HG03575 (cell line): ENCODE measurements around the gene LCP1.
A peak's percentile ranks its signal among the peaks of the same experiment; 100 is the strongest.
"Not testable (repeated sequence)": the region's sequence is repeated elsewhere in the genome, so short reads cannot be mapped to it uniquely, and the experiment has no call there.

Source experiments
- ATAC-seq: cut with Tn5 transposase; IDR thresholded peaks from one replicate; pipeline ENCODE4 v1.9.1; 2021; ENCODE audit not compliant: unreplicated experiment, insufficient number of reproducible peaks, low FRiP score; ENCODE audit errors: extremely low read depth

LCP1 gene, protein sequence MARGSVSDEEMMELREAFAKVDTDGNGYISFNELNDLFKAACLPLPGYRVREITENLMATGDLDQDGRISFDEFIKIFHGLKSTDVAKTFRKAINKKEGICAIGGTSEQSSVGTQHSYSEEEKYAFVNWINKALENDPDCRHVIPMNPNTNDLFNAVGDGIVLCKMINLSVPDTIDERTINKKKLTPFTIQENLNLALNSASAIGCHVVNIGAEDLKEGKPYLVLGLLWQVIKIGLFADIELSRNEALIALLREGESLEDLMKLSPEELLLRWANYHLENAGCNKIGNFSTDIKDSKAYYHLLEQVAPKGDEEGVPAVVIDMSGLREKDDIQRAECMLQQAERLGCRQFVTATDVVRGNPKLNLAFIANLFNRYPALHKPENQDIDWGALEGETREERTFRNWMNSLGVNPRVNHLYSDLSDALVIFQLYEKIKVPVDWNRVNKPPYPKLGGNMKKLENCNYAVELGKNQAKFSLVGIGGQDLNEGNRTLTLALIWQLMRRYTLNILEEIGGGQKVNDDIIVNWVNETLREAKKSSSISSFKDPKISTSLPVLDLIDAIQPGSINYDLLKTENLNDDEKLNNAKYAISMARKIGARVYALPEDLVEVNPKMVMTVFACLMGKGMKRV

DNA sequence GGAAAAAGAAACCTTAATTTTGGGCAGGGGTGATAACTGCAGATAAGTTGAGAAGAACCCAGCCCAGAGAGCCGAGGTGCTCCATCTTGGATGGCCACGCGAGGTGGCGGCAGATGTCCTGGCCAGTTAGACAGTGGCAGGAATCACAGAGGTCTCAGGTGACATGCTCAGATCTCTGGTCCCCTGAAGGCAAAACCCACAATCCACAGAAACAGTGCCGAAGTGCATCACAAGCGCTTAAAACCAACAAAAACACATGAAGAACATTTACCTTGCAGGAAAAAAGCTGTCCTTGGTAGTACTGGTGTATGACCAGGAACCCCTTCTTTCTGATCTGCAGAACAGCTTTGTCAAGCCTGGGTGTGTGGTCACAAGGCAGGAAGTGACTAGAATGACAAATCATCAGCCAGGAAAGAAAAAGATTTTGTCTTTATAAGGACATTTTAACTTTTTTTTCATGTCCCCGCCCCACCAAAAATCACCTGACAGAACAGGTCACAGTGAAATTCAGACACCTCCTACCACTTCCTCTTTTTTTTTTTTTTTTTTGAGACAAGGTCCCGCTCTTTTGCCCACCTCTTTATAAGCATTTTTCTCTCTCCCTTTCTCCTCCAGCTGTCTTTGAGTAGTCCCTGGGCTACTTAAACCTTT is at the start of gene LCP1:
Gene LCP1 (minus strand): TSS at position 338 of the 651 bp plus-strand sequence. CDS start 22,515 bp downstream, outside the sequence.
- peak; percentile 41 for ATAC-seq

DNA sequence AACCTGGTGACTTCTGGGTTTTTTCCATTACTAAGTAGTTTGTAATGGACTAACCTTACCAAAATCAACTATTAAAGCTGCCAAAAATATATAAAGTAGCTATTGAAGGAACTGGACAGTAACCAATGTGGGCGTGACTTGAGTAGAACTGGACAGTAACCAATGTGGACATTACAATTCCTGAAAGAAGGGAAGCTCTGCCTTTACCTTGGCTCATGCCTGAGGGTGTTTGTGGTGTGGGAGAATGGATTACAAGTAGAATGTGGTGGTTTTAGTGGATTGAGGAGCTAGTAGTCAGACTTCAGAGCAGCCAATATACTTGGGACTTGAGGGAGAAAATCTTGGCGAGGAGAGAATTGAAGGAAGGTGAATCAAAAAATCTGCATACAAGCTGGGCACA is 47.3 kb upstream of the LCP1 start:
- no peak for ATAC-seq

DNA sequence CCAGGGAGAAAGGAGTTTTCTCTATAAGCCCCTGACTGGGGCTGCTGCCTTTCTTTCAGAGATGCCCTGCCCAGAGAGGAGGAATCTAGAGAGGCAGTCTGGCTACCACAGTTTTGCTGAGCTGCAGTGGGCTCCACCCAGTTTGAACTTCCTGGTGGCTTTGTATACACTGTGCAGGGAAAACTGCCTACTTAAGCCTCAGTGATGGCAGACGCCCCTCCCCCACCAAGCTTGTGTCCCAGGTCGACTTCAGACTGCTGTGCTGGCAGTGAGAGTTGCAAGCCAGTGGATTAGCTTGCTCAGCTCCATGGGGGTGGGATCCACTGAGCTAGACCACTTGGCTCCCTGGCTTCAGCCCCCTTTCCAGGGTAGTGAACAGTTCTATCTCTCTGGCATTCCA is 38.3 kb upstream of the LCP1 start:
- not testable (repeated sequence) for ATAC-seq

DNA sequence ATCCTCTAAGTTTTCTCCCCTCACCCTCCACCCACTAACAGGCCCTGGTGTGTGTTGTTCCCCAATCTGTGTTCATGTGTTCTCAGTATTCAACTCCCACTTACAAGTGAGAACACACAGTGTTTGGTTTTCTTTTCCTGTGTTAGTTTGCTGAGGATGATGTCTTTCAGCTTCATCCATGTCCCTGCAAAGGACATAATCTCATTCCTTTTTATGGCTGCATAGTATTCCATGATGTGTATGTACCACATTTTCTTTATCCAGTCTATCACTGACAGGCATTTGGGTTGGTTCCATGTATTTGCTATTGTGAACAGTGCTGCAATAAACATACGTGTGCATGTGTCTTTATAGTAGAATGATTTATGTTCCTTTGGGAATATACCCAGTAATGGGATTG is 32.8 kb upstream of the LCP1 start:
- not testable (repeated sequence) for ATAC-seq

DNA sequence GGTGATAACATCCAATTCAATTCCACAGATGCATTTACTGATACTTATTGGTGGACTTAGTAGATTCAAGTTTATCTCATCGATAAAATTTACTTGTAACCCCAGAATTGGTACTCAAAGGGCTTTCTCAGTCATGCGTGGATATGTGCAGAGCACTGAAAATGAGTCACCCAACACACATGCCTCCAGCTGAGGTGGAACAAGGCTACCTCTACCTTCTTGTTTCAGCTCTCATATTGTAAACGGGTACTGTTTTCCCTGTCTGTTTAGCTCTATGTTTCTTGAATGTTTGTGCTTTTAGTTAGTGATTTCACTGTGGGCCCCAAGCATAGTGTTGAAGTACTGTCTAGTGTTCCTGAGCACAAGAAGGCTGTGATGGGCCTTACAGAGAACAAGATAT is 31.3 kb upstream of the LCP1 start:
- no peak for ATAC-seq

DNA sequence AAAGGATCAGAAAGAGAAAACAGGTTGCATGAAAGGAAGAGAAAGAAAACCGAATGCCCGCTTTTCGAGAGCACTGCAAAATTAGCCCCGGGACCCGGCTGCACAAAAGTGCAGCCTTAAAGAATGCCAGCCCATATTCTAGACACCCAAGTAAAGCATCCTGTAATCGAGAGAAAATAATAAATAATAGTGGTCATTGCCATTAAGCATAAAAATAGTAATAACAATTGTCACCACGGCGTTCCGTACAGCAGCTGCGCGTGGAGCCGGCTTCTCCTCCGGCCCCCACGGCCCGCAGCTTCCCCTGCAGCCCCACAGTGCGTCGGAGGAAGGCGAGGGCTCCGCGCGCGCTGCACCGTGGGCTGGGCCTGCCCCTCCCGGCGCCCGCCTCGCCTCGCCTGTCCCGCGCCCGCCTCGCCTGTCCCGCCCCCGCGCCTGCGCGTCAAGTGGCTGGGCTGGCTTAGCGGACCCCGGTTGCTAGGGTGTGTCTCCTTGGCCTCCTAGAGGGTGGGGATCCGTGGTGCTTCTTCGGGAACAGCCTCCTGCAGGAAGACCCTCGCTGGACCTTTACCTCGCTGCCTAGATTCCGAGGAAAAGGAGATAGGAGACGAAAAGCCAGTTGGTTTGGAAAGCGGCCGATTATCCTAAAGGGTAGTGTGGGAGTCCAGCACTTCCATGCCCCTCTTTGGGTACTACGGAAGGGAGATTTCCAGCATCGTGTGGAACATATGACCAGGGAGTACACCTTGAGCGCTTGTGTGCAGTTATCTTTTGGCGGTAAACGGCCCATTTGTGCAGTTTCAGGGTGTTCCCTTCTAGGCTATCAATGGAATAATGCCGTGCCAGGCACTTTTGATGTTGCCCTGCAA is 29.7 kb upstream of the LCP1 start, which contains the start of gene LRRC63:
Gene LRRC63 (plus strand): TSS at position 446 of the 869 bp plus-strand sequence. CDS start 1,107 bp downstream, outside the sequence.
- peak; percentile 42 for ATAC-seq

DNA sequence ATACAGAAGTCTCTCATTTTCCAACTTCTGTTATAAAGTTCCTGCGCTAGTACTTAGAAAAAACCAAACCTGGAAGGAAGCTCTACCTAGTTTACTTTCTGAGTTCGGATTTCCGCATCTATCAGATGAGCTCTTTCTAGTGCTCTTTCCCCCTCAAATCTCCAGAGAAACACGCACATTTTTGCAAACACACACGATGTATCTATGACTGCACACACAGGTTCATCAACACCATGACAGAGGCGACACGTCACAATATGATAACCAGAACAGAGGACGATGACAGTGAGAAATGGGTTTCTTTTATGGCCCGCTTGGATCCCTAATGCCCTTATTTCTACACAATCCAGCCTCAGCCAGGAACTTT is 29.1 kb upstream of the LCP1 start:
- no peak for ATAC-seq

DNA sequence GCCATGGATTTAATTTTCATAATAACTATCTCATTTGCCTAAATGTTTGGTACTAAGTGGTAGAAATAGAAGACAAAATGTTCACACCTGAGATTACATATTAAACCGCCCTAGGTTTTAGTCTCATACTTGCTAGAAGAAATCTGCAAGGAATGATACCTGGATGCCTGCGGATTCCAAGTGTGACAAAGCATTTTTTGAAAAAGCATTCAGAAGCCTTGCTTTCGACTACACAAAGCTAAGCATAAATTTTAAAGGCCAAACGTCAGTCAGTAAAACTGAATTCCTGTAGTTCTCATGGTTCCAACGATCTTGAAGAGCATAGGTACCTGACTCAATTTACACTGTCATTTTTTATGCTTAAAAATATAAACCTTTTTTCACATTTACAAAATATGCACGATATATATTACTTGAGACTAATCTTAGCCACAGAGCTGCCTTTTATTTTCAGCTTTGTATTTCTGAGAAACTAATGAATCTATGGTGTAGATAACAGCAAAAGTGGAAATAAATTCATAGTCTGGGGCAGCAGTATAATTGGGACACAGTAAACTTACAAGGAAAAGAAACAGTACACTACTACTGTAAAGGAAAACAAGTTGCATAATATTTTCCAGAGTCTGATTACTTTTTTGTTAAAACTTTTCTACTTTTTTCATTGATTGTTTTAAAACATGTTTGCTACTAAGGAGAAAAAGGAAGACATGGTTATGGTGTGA is 28.5 kb upstream of the LCP1 start:
- ATAC-seq: no peak

DNA sequence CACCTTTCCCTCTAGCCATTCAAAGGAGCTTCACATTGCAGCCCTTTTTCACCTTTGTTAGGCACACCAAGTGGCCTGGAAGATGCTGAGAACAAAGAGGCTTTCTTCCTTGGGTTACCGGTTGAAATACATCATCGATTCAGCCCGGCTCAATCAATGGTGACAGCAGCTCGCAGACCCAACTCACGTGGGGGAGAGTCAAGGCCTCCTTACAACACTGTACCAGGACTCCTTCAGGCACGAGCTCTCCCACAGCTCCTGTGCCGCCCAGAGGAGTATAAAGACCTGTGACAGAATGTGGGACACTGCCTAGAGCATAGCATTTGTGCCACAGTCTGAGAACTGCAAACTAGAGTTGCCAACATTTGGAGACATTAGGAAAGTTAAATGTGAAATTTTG is 25.9 kb upstream of the LCP1 start:
- ATAC-seq: no peak

DNA sequence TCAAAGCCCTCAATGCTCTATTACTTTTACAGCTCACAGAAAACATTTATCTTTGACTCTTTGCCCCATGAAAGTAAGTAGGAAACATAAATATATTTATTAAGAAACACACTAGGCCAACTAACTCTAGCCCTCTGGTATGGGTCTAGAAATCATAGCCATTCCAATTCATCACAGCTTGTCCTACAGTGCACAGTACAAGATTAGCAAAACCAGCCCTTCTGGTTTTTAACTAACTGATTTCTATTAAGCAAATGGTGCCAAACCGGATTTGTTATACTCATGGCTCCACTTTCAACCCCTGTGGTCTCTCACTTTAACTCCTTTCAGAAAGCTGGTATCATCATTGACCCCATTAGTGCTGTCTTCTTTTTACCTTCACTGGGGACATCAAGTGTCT is 24.2 kb upstream of the LCP1 start:
- no peak for ATAC-seq

DNA sequence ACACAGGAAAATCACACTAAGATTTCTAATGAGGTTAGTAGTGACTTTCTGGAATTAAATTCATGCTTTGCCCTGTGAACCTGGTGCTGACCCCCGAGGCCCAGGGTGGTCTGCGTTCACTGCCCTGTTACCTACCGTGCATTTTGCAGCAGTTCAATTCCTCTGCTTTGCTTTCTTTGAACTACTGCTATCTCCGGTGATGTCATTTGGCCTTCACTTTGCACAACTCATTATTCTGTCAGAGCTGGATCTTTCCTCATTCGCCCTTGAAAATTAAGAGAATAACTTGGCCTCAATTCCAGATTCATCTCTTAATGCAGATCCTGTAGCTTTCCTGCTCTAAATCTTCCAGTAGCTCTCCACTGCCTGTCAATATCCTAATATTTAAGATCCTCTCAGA is 21.0 kb upstream of the LCP1 start:
- no peak for ATAC-seq

DNA sequence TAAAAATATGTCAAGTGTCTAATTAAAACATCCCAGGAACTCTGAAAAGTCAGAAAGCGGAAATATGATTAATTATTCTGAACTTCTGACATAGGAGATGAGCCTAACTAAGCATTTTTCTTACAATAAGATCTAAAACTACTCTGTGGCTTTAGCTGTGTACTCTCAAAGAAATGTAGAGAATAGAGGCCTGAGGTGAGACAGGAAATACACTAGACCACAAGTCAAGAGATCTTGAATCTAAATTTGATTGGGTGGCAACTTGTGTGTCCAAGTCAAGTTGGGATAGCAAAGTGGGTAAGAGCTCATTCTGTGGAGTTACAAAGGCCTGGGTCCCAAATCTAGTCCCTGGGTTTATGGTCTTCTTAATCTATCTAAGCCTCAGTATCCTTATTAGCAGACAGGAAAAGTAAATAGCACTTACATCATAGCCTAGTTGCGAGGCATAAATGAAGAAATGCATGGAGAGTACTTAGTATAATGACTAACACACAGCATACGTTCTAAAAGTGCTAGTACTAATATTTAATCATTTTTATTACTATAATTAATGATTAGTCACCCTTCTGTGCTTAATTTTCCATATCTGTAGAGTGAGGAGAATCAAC is 20.3 kb upstream of the LCP1 start:
- no peak for ATAC-seq

DNA sequence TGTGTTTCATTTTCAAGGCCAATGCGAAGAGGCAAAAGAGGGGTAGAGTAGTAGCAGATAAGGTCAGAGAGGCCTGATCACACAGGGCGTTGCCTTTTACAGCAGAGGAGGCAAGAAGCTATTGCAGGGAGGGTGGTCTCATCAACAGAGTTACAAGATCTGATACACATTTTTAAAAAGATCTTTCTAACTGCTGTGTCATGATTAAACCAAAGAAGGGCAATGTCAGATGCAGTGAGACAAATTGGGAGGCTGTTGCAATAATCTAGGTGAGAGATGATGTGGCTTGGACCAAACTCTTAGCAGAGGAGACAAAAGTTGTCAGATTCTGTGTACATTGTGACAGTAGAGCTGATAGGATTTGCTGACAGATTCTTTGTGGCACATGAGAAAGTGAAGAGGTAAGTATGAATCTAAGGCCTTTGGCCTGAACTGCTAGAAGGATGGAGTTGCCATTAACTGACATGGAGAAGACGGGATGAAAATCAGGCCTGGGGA is 16.8 kb upstream of the LCP1 start:
- ATAC-seq: no peak

DNA sequence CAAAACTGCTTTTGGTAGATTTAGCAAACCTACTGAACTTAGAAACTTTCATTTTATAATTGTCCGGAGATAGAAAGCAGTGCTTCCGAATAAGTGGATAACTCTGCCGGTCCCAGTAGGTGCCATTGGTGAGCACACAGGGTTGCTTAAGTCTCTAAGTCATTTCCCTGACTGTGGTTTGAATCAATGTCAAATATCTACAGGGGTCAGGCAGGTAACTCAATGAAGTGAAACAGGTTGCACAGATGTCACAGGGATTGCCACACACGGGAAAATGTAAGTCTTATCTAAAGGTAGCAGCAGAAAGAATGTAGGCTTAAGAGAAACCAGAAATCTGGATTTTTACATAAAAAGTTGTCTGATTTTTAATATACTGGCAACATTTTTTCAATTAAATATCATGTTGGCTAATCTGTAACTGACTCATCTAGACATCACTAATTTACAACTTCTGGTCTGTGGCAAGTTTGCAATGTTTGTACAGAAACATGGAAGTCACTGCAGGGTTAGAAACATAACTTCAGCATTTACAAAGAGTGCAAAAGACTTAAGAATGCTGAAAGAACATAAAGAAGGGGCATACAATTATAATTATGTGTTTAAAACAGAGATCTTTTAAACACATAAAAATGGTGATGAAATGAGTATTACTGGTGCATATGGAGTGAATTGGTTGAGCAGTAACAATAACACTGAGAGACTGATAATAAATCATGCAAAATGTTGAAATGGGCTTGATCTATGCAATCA is 15.5 kb upstream of the LCP1 start:
- no peak for ATAC-seq

DNA sequence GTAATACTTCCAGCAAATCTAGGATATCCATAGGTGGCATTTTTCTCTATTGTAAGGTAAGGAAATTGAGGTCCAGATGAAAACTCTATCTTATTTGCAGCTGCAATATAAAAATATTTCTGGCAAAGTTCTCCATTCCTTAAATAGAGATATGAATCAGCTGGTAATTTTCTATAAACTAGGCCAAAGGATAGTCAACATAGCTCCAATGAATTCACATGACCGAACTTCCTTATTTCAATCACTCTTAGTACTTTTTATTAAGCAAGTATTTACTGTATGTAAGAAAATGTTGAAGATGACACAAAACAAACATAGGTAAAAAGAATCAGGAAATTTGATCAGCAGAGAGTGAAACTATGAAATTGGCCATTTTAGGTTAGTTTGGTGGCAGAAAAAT is 13.0 kb upstream of the LCP1 start:
- ATAC-seq: no peak

DNA sequence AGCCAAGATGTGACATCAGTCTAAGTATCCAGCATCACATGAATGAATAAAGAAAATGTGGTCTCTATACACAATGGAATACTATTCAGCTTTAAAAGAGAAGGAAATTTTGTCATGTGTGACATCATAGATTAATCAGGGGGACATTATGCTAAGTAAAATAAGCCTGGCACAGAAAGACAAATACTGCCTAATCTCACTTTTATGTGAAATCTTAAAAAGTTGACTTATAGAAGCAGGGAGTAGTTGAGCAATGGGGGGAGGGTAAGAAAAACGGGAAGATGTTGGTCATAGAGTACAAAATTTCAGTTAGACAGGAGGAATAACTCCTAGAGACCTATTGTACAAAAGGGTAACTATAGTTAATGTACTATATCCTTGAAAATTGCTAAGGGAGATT is 10.4 kb upstream of the LCP1 start:
- no peak for ATAC-seq

DNA sequence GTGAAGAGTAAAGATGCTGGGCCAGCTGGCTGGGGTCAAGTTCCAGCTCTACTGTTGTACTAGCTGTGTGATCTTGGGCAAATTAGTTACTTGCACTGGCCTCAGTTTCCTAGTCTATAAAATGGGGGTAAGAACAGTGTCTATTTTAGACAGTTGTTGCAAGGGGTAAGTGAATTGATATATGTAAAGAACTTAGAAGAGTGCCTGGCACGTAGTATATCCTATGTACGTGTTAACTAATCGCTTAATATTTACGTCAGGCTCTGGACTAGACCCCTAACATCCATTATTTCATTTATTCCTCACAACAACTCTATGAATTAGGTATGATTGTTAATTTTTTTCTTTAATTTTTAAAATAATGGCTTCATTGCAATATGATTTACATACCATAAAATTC is 3.7 kb upstream of the LCP1 start:
- no peak for ATAC-seq
